Caco-2 (cell line): ENCODE results near the gene UMAD1. TPM values are rescaled to one million over a fixed set of nuclear protein-coding genes. Genes with fewer than 3 reads are reported as not detected.

Source experiments
- BruUV-seq: library from RNA; stranded (reverse); fragments of 400-500 nt; replicated peaks from 2 replicates; lab custom pipeline; 2021; lab: Mats Ljungman, UMichigan
- CTCF ChIA-PET: fragments of 300-600 bp; sonication (Branson Sonifier 250); formaldehyde crosslinking; loops from one replicate; lab custom pipeline; 2022; ENCODE audit warnings: antibody characterized with exemption; lab: Charles Lee
- POLR2A ChIA-PET: fragments of 300-600 bp; sonication (Branson Sonifier 250); formaldehyde crosslinking; loops from one replicate; lab custom pipeline; 2022; ENCODE audit warnings: antibody characterized with exemption; lab: Charles Lee
- DNase-seq, 2 experiments: peaks; one replicate each; pipeline versions ENCODE4 v3.0.0 to v3.0.0-alpha.2; 2020 to 2022
- H3K27me3 ChIP-seq: replicated peaks from 2 replicates; pipeline ENCODE4 v1.6.0; 2011; ENCODE audit warnings: low read length; ENCODE audit not compliant: control insufficient read depth, insufficient read depth
- H3K36me3 ChIP-seq: 2 replicates; pipeline ENCODE4 v1.5.1; 2011; ENCODE audit warnings: low read length; ENCODE audit not compliant: control insufficient read depth, insufficient read depth
- H3K4me1 ChIP-seq: fragments of 250-450 bp; sonication (Bioruptor Pico); 2 replicates; pipeline ENCODE4 v1.5.1; 2020; ENCODE audit warnings: mild to moderate bottlenecking
- H3K4me3 ChIP-seq: 2 replicates; pipeline ENCODE4 v1.5.1; 2011; ENCODE audit warnings: low read depth, mild to moderate bottlenecking, control low read depth, low read length
- H3K9me3 ChIP-seq: fragments of 250-450 bp; sonication (Bioruptor Pico); 2 replicates; pipeline ENCODE4 v1.5.1; 2020; ENCODE audit warnings: mild to moderate bottlenecking, moderate library complexity
- H3K27ac Mint-ChIP-seq: one replicate; pipeline ENCODE4 v1.8.0; 2022; ENCODE audit warnings: mixed read lengths; ENCODE audit not compliant: unreplicated experiment
- H3K27me3 Mint-ChIP-seq: one replicate; pipeline ENCODE4 v1.8.0; 2022; ENCODE audit warnings: mixed read lengths; ENCODE audit not compliant: insufficient read depth, unreplicated experiment
- H3K36me3 Mint-ChIP-seq: one replicate; pipeline ENCODE4 v1.8.0; 2022; ENCODE audit warnings: mild to moderate bottlenecking, mixed read lengths; ENCODE audit not compliant: insufficient read depth, unreplicated experiment
- H3K4me1 Mint-ChIP-seq: one replicate; pipeline ENCODE4 v1.8.0; 2022; ENCODE audit warnings: low read depth, mixed read lengths; ENCODE audit not compliant: unreplicated experiment
- H3K4me3 Mint-ChIP-seq: one replicate; pipeline ENCODE4 v1.8.0; 2022; ENCODE audit warnings: mild to moderate bottlenecking, moderate library complexity, mixed read lengths; ENCODE audit not compliant: unreplicated experiment
- H3K9me3 Mint-ChIP-seq: one replicate; pipeline ENCODE4 v1.8.0; 2022; ENCODE audit warnings: mixed read lengths; ENCODE audit not compliant: unreplicated experiment
- CTCF ChIP-seq, 2 experiments: fragments of 200-600 bp in 1 of 2; IDR thresholded peaks; 1 replicate in 1 of 2; 2 replicates in 1 of 2; pipeline versions ENCODE4 v1.5.1 to v1.8.0; 2011 to 2022; ENCODE audit warnings: antibody characterized with exemption in 1 of 2, control low read depth in 1 of 2, inconsistent platforms in 1 of 2, low read depth in 1 of 2, low read length in 1 of 2, mild to moderate bottlenecking in 1 of 2, moderate library complexity in 1 of 2; ENCODE audit not compliant: insufficient read depth in 1 of 2, severe bottlenecking in 1 of 2, unreplicated experiment in 1 of 2
- intact Hi-C: fragments of 100-400 bp; cut with micrococcal nuclease; formaldehyde crosslinking; loops from one replicate; pipeline ENCODE4 v1.10.0; 2022; ENCODE audit not compliant: unreplicated experiment
- total RNA-seq: library from RNA; stranded (reverse); gene quantifications from 2 replicates; pipeline ENCODE4 v1.2.3, GENCODE V29; 2022

Gene UMAD1
- total RNA-seq, 1 experiment from 2014 or later = 20.0 TPM

- Mint-ChIP-seq H3K4me1 (peaks cover 11% of the 10 kb centered on the region), H3K36me3 (no peaks in the 10 kb centered on the region), H3K9me3 (no peaks in the 10 kb centered on the region), H3K27me3 (no peaks in the 10 kb centered on the region), H3K27ac (peak overlapping the region; percentile 31), H3K4me3 (peak overlapping the region; percentile 36)
- BruUV-seq = no TSS peak
- peaks cover 15% of the 10 kb centered on the region for H3K4me1 ChIP-seq
- TF ChIP-seq CTCF (IDR thresholded peaks at IDR 0.05; ENCODE audit: insufficient read depth in 1 of 2, low read depth in 1 of 2, low read length in 1 of 2, severe bottlenecking in 1 of 2, unreplicated experiment in 1 of 2) = no peak
- DNase-seq = peak; percentile 52 to 63
- ChIA-PET CTCF (no interaction called here), POLR2A (no interaction called here)
- H3K4me3 ChIP-seq = no peak overlapping the region
- intact Hi-C loops = no loop called here
- no peaks in the 10 kb centered on the region; the same call in 1 of the 2 replicates for H3K36me3 ChIP-seq
- no peaks in the 10 kb centered on the region for H3K27me3 ChIP-seq
- H3K9me3 ChIP-seq = no peaks in the 10 kb centered on the region
These were observed 144.9 kb downstream of the UMAD1 start for GRCh38 chr7:7785344-7785973.

GRCh38 chr7:7786595-7786994, 146.0 kb downstream of the UMAD1 start:
- Histone ChIP-seq H3K4me1 (peaks cover 15% of the 10 kb centered on the region), H3K36me3 (no peaks in the 10 kb centered on the region; the same call in 1 of the 2 replicates), H3K9me3 (no peaks in the 10 kb centered on the region), H3K27me3 (no peaks in the 10 kb centered on the region), H3K4me3 (no peak overlapping the region)
- TF ChIP-seq CTCF (IDR thresholded peaks at IDR 0.05; ENCODE audit: insufficient read depth in 1 of 2, low read depth in 1 of 2, low read length in 1 of 2, severe bottlenecking in 1 of 2, unreplicated experiment in 1 of 2) = no peak
- H3K4me3 Mint-ChIP-seq = no peak overlapping the region
- intact Hi-C loops = no loop called here
- no peaks in the 10 kb centered on the region for H3K36me3 Mint-ChIP-seq
- H3K27me3 Mint-ChIP-seq = no peaks in the 10 kb centered on the region
- H3K9me3 Mint-ChIP-seq = no peaks in the 10 kb centered on the region
- CTCF ChIA-PET = no interaction called here
- no peak overlapping the region for H3K27ac Mint-ChIP-seq
- BruUV-seq = no TSS peak
- POLR2A ChIA-PET = no interaction called here
- DNase-seq = no peak
- H3K4me1 Mint-ChIP-seq = peaks cover 14% of the 10 kb centered on the region

GRCh38 chr7:7789551-7789988, 149.0 kb downstream of the UMAD1 start:
- no peak for DNase-seq
- TF ChIP-seq CTCF (IDR thresholded peaks at IDR 0.05; ENCODE audit: insufficient read depth in 1 of 2, low read depth in 1 of 2, low read length in 1 of 2, severe bottlenecking in 1 of 2, unreplicated experiment in 1 of 2) = no peak
- Mint-ChIP-seq H3K36me3 (no peaks in the 10 kb centered on the region), H3K4me3 (no peak overlapping the region), H3K27ac (no peak overlapping the region), H3K27me3 (no peaks in the 10 kb centered on the region), H3K9me3 (no peaks in the 10 kb centered on the region), H3K4me1 (peaks cover 22% of the 10 kb centered on the region)
- BruUV-seq = no TSS peak
- no peaks in the 10 kb centered on the region; the same call in 1 of the 2 replicates for H3K36me3 ChIP-seq
- H3K9me3 ChIP-seq = no peaks in the 10 kb centered on the region
- H3K4me3 ChIP-seq = no peak overlapping the region
- ChIA-PET CTCF (no interaction called here), POLR2A (no interaction called here)
- H3K27me3 ChIP-seq = no peaks in the 10 kb centered on the region
- H3K4me1 ChIP-seq = peaks cover 15% of the 10 kb centered on the region
- intact Hi-C loops = no loop called here
